ENCODE results near the gene UBAC2. TPM values are rescaled to one million over a fixed set of nuclear protein-coding genes. Genes with fewer than 3 reads are reported as not detected.

The UBAC2 gene
- total and polyA plus RNA-seq, 4 donors: 32.9 to 42.3 (median 35.3) TPM

GRCh38 chr13:99214232-99214631 is 13.6 kb downstream of the UBAC2 start:
- Histone ChIP-seq H3K9ac (ENCODE audit: low read depth in 1 of 2, low read length in 2 of 2) (no peak overlapping the region), H3K4me1 (ENCODE audit: control insufficient read depth in 4 of 4, insufficient read depth in 4 of 4, low read length in 3 of 4) (peaks cover 9 to 19% (median 17%) of the 10 kb centered on the region in 4 donors), H3K9me3 (ENCODE audit: control insufficient read depth in 4 of 4, low read length in 3 of 4) (no peaks in the 10 kb centered on the region), H3K36me3 (ENCODE audit: control insufficient read depth in 4 of 4, insufficient read depth in 3 of 4, low read depth in 1 of 4, low read length in 3 of 4) (peaks cover 0 to 2% (median 0%) of the 10 kb centered on the region in 4 donors), H3K27ac (ENCODE audit: low read depth in 1 of 2, low read length in 2 of 2) (no peak overlapping the region), H3K4me3 (ENCODE audit: low read depth in 1 of 3, low read length in 3 of 3) (no peak overlapping the region), H3K27me3 (ENCODE audit: control insufficient read depth in 4 of 4, insufficient read depth in 4 of 4, low read length in 3 of 4) (no peaks in the 10 kb centered on the region)
- TF ChIP-seq RXRA (IDR thresholded peaks at IDR 0.05): no peak
- no peak for TF ChIP-seq ZBTB33 (IDR thresholded peaks at IDR 0.05)
- TF ChIP-seq TAF1 (conservative IDR thresholded peaks at IDR 0.05): no peak
- no peak for TF ChIP-seq SP1 (IDR thresholded peaks at IDR 0.05)
- DNase-seq (ENCODE audit: low spot score): no peak
- 85% methylated on average over 7 of the region's 7 CpGs for WGBS

GRCh38 chr13:99214731-99215130 is 14.1 kb downstream of the UBAC2 start:
- Histone ChIP-seq H3K4me1 (ENCODE audit: control insufficient read depth in 4 of 4, insufficient read depth in 4 of 4, low read length in 3 of 4) (peaks cover 9 to 19% (median 17%) of the 10 kb centered on the region in 4 donors), H3K9ac (ENCODE audit: low read depth in 1 of 2, low read length in 2 of 2) (no peak overlapping the region), H3K36me3 (ENCODE audit: control insufficient read depth in 4 of 4, insufficient read depth in 3 of 4, low read depth in 1 of 4, low read length in 3 of 4) (peaks cover 0 to 2% (median 0%) of the 10 kb centered on the region in 4 donors), H3K27ac (ENCODE audit: low read depth in 1 of 2, low read length in 2 of 2) (no peak overlapping the region), H3K27me3 (ENCODE audit: control insufficient read depth in 4 of 4, insufficient read depth in 4 of 4, low read length in 3 of 4) (no peaks in the 10 kb centered on the region), H3K9me3 (ENCODE audit: control insufficient read depth in 4 of 4, low read length in 3 of 4) (no peaks in the 10 kb centered on the region), H3K4me3 (ENCODE audit: low read depth in 1 of 3, low read length in 3 of 3) (no peak overlapping the region)
- TF ChIP-seq NR2F2 (IDR thresholded peaks at IDR 0.05): no peak
- TF ChIP-seq TAF1 (conservative IDR thresholded peaks at IDR 0.05): no peak
- no peak for TF ChIP-seq RAD21 (IDR thresholded peaks at IDR 0.05)
- no peak for TF ChIP-seq YY1 (IDR thresholded peaks at IDR 0.05)
- no peak for TF ChIP-seq FOXA2 (IDR thresholded peaks at IDR 0.05)
- no peak for TF ChIP-seq REST (IDR thresholded peaks at IDR 0.05)
- TF ChIP-seq RXRA (IDR thresholded peaks at IDR 0.05): no peak
- TF ChIP-seq FOXA1 (IDR thresholded peaks at IDR 0.05): no peak
- WGBS: 60% methylated on average over 1 of the region's 1 CpG
- no peak for DNase-seq (ENCODE audit: low spot score)

GRCh38 chr13:99215184-99215830 is 14.7 kb downstream of the UBAC2 start:
- peaks cover 0 to 2% (median 0%) of the 10 kb centered on the region in 4 donors for H3K36me3 ChIP-seq (ENCODE audit: control insufficient read depth in 4 of 4, insufficient read depth in 3 of 4, low read depth in 1 of 4, low read length in 3 of 4)
- no peaks in the 10 kb centered on the region for H3K9me3 ChIP-seq (ENCODE audit: control insufficient read depth in 4 of 4, low read length in 3 of 4)
- H3K4me3 ChIP-seq (ENCODE audit: low read depth in 1 of 3, low read length in 3 of 3): no peak overlapping the region
- TF ChIP-seq HNF4G (IDR thresholded peaks at IDR 0.05) (no peak), REST (IDR thresholded peaks at IDR 0.05) (no peak)
- no peak overlapping the region for H3K27ac ChIP-seq (ENCODE audit: low read depth in 1 of 2, low read length in 2 of 2)
- 88% methylated on average over 15 of the region's 15 CpGs for WGBS
- no peak overlapping the region for H3K9ac ChIP-seq (ENCODE audit: low read depth in 1 of 2, low read length in 2 of 2)
- H3K4me1 ChIP-seq (ENCODE audit: control insufficient read depth in 4 of 4, insufficient read depth in 4 of 4, low read length in 3 of 4): peaks cover 9 to 19% (median 17%) of the 10 kb centered on the region in 4 donors
- H3K27me3 ChIP-seq (ENCODE audit: control insufficient read depth in 4 of 4, insufficient read depth in 4 of 4, low read length in 3 of 4): no peaks in the 10 kb centered on the region
- DNase-seq (ENCODE audit: low spot score): no peak
